Uterus (tissue), 2 donors: Measurements from ENCODE around the gene MAML1.

Source experiments
- CTCF ChIP-seq, 4 experiments: fragments of 200-600 bp in 2 of 4; fragments of 450-650 bp in 2 of 4; sonication (generic) in 2 of 4; IDR thresholded peaks; one replicate each; pipeline ENCODE4 v1.5.1; 2016 to 2019; ENCODE audit warnings: antibody characterized with exemption in 4 of 4, mild to moderate bottlenecking in 2 of 4, moderate library complexity in 1 of 4
- POLR2A ChIP-seq, 2 donors: fragments of 450-650 bp; IDR thresholded peaks; one replicate each; pipeline ENCODE4 v1.6.1; 2016; ENCODE audit warnings: antibody characterized with exemption in 2 of 2, mild to moderate bottlenecking in 1 of 2, moderate library complexity in 1 of 2

- no peak for TF ChIP-seq CTCF (IDR thresholded peaks at IDR 0.05)
- no peak for TF ChIP-seq POLR2A (IDR thresholded peaks at IDR 0.05)
Measured at GRCh38 chr5:179777456-179777855, 44.8 kb downstream of the MAML1 start.
